Naive thymus-derived CD4-positive, alpha-beta T cell (primary cell): ENCODE measurements around the gene C11orf21. TPM values are rescaled to one million over a fixed set of nuclear protein-coding genes. Genes with fewer than 3 reads are reported as not detected.

Experiments used
- ATAC-seq: fragments of 150-1000 bp; cut with Tn5 transposase; 2 replicates; pipeline ENCODE4 v1.10.0; 2021; ENCODE audit warnings: mild to moderate bottlenecking, moderate library complexity
- CTCF ChIA-PET: fragments of 350-600 bp; sonication (Branson Sonifier 250); formaldehyde crosslinking; loops from one replicate; lab custom pipeline; 2021; ENCODE audit warnings: antibody characterized with exemption; lab: Charles Lee
- POLR2A ChIA-PET: fragments of 350-600 bp; sonication (Branson Sonifier 250); formaldehyde crosslinking; loops from one replicate; lab custom pipeline; 2021; ENCODE audit warnings: antibody characterized with exemption, inconsistent platforms; lab: Charles Lee
- DNase-seq, 9 donors: peaks; one replicate each; pipeline versions ENCODE4 v3.0.0 to v3.0.0-alpha.2; 2020 to 2022; ENCODE audit warnings: mixed read lengths in 1 of 9
- H3K27ac ChIP-seq: one replicate; pipeline ENCODE4 v1.7.0; 2013; ENCODE audit warnings: mild to moderate bottlenecking, low read depth, low read length, moderate library complexity
- H3K27me3 ChIP-seq, 2 donors: one replicate each; pipeline ENCODE4 v1.7.0; 2013; ENCODE audit warnings: low read length in 2 of 2, mild to moderate bottlenecking in 2 of 2, moderate library complexity in 2 of 2; ENCODE audit not compliant: control insufficient read depth in 2 of 2, insufficient read depth in 2 of 2
- H3K36me3 ChIP-seq, 3 experiments: 1 replicate in 2 of 3; 2 replicates in 1 of 3; pipeline ENCODE4 v1.7.0; 2013; ENCODE audit warnings: low read length in 3 of 3, mild to moderate bottlenecking in 3 of 3, moderate library complexity in 1 of 3; ENCODE audit not compliant: insufficient read depth in 3 of 3, control insufficient read depth in 2 of 3
- H3K4me1 ChIP-seq, 2 donors: one replicate each; pipeline ENCODE4 v1.7.0; 2013; ENCODE audit warnings: low read length in 2 of 2, mild to moderate bottlenecking in 2 of 2, moderate library complexity in 1 of 2; ENCODE audit not compliant: control insufficient read depth in 2 of 2, insufficient read depth in 2 of 2
- H3K4me3 ChIP-seq: 2 replicates; pipeline ENCODE4 v1.7.0; 2013; ENCODE audit warnings: mild to moderate bottlenecking, low read length
- H3K9me3 ChIP-seq, 3 experiments: 1 replicate in 2 of 3; 2 replicates in 1 of 3; pipeline ENCODE4 v1.7.0; 2013; ENCODE audit warnings: low read length in 3 of 3; ENCODE audit not compliant: control insufficient read depth in 2 of 3
- H3K27ac Mint-ChIP-seq, 9 donors: one replicate each; pipeline ENCODE4 v1.8.0; 2020 to 2022; ENCODE audit warnings: mixed read lengths in 9 of 9, mild to moderate bottlenecking in 8 of 9, moderate library complexity in 5 of 9, inconsistent platforms in 2 of 9
- H3K27me3 Mint-ChIP-seq, 5 donors: one replicate each; pipeline ENCODE4 v1.8.0; 2021 to 2022; ENCODE audit warnings: mixed read lengths in 5 of 5, mild to moderate bottlenecking in 1 of 5
- H3K36me3 Mint-ChIP-seq, 5 donors: one replicate each; pipeline ENCODE4 v1.8.0; 2020 to 2022; ENCODE audit warnings: mixed read lengths in 5 of 5, mild to moderate bottlenecking in 3 of 5, inconsistent platforms in 1 of 5
- H3K4me1 Mint-ChIP-seq, 7 donors: one replicate each; pipeline ENCODE4 v1.8.0; 2020 to 2022; ENCODE audit warnings: mixed read lengths in 7 of 7, mild to moderate bottlenecking in 3 of 7, inconsistent platforms in 1 of 7
- H3K4me3 Mint-ChIP-seq, 10 donors: one replicate each; pipeline ENCODE4 v1.8.0; 2020 to 2022; ENCODE audit warnings: mild to moderate bottlenecking in 10 of 10, mixed read lengths in 10 of 10, moderate library complexity in 6 of 10, inconsistent platforms in 2 of 10
- H3K9me3 Mint-ChIP-seq, 11 donors: one replicate each; pipeline ENCODE4 v1.8.0; 2020 to 2022; ENCODE audit warnings: mixed read lengths in 11 of 11, mild to moderate bottlenecking in 4 of 11, inconsistent platforms in 1 of 11, moderate library complexity in 1 of 11
- intact Hi-C, 2 donors: fragments of 100-400 bp; cut with micrococcal nuclease; formaldehyde crosslinking; loops; one replicate each; pipeline ENCODE4 v1.15.1; 2023
- polyA plus RNA-seq, 2 donors: library from polyadenylated mRNA; unstranded; fragments of 300-500 nt; fragmentation: Illumina TruSeq; gene quantifications; one replicate each; pipeline ENCODE4 v1.2.3, GENCODE V29; 2021
- total RNA-seq, 6 experiments: library from RNA in 5 of 6; stranded (reverse) in 5 of 6; gene quantifications; 1 replicate in 5 of 6; 2 replicates in 1 of 6; pipeline ENCODE4 v1.2.3 and lab custom pipeline; 2021 to 2026

C11orf21 gene
- total and polyA plus RNA-seq, 7 experiments from 2014 or later: 10.7 to 153 (median 82.5) TPM

DNA sequence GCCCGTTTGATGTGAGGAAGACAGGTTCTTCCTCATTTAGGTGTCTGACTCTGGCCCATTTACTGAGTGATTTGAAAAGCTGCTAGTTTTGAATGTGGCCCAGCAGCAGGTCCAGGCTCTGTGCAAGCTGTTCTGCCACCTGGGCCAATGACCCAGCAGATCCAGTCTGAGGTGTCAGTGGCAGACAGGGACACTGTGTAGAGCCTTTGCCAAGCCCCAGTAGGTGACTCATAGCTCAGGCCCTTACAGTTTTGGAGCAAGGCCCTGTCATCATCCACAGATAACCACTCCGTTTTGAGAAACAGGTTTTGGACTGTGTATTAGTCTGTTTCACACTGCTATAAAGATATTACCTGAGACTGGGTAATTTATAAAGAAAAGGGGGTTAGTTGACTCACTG lies 24.0 kb upstream of the C11orf21 start:
- DNase-seq: no peak
- Histone ChIP-seq H3K27ac (no peak overlapping the region), H3K4me3 (no peak overlapping the region), H3K9me3 (no peaks in the 10 kb centered on the region), H3K4me1 (no peaks in the 10 kb centered on the region), H3K27me3 (no peaks in the 10 kb centered on the region), H3K36me3 (no peaks in the 10 kb centered on the region)
- ChIA-PET POLR2A (interaction anchor here (0.6 kb wide), 1 partner anchor 174 kb away, joined by 3 read pairs; no protein-coding TSS in a partner anchor), CTCF (no interaction called here)
- H3K4me1 Mint-ChIP-seq: peaks cover 0 to 3% (median 0%) of the 10 kb centered on the region in 7 donors
- H3K4me3 Mint-ChIP-seq: no peak overlapping the region
- ATAC-seq: no peak
- intact Hi-C loops: no loop called here
- H3K36me3 Mint-ChIP-seq: no peaks in the 10 kb centered on the region
- no peak overlapping the region for H3K27ac Mint-ChIP-seq
- H3K9me3 Mint-ChIP-seq: peaks cover 0 to 13% (median 2%) of the 10 kb centered on the region in 11 donors
- peaks cover 10 to 31% (median 16%) of the 10 kb centered on the region in 5 donors for H3K27me3 Mint-ChIP-seq

DNA sequence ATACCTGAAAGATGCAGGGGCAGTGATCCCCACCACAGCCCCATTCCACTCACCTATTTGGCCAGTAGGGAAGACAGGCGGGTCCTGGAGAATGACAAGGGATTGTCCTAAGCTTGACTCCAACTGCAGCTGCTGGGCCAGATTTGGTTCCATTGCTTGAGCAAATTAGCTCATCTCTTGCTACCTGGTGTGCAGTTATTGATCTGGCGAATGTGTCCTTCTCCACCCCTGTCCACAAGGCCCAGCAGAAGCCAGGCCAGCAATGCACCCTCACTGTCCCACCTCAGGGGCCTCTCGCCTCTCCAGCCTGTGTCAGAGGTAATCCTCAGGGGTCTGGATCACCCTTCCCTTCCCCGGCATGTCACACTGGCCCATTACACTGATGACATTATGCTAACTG lies 23.4 kb upstream of the C11orf21 start:
- ChIA-PET POLR2A (no interaction called here), CTCF (no interaction called here)
- ATAC-seq: no peak
- Mint-ChIP-seq H3K9me3 (peaks cover 0 to 9% (median 2%) of the 10 kb centered on the region in 11 donors), H3K27me3 (peaks cover 10 to 25% (median 16%) of the 10 kb centered on the region in 5 donors), H3K4me3 (no peak overlapping the region), H3K36me3 (no peaks in the 10 kb centered on the region), H3K27ac (no peak overlapping the region), H3K4me1 (peaks cover 0 to 3% (median 0%) of the 10 kb centered on the region in 7 donors)
- H3K27me3 ChIP-seq: no peaks in the 10 kb centered on the region
- intact Hi-C loops: no loop called here
- H3K4me1 ChIP-seq: no peaks in the 10 kb centered on the region
- DNase-seq: no peak
- no peaks in the 10 kb centered on the region for H3K36me3 ChIP-seq
- H3K27ac ChIP-seq: no peak overlapping the region
- no peaks in the 10 kb centered on the region for H3K9me3 ChIP-seq
- no peak overlapping the region for H3K4me3 ChIP-seq

DNA sequence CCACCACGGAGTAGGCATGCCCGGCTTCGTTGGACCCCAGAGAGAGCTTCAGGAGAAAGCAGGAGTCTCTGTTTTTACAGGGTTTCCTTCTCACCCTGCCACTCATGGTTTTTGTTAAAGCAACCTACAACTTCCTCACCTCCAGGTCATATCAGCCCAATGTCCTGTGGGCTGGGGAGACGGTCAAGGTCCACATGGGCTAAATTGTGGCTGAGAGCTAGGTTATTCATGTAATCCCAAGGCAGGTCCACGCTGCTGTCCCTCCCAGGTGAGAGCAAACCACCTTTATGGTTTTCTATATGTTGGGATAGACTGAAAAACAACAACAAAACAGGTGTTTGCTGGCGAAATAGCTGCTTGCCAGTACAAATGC lies 19.6 kb upstream of the C11orf21 start:
- ATAC-seq: no peak
- Mint-ChIP-seq H3K36me3 (peaks cover 0 to 11% (median 0%) of the 10 kb centered on the region in 5 donors), H3K4me1 (peaks cover 0 to 10% (median 5%) of the 10 kb centered on the region in 7 donors), H3K27ac (peak overlapping the region in 1 of 9 donors; percentile 40), H3K9me3 (peaks cover 0 to 9% (median 2%) of the 10 kb centered on the region in 11 donors), H3K4me3 (no peak overlapping the region), H3K27me3 (peaks cover 0 to 13% (median 7%) of the 10 kb centered on the region in 5 donors)
- H3K27me3 ChIP-seq: no peaks in the 10 kb centered on the region
- DNase-seq: no peak
- POLR2A ChIA-PET: no interaction called here
- no peak overlapping the region for H3K27ac ChIP-seq
- no peaks in the 10 kb centered on the region for H3K4me1 ChIP-seq
- CTCF ChIA-PET: no interaction called here
- H3K36me3 ChIP-seq: no peaks in the 10 kb centered on the region
- H3K4me3 ChIP-seq: no peak overlapping the region
- no peaks in the 10 kb centered on the region for H3K9me3 ChIP-seq
- intact Hi-C loops: no loop called here

DNA sequence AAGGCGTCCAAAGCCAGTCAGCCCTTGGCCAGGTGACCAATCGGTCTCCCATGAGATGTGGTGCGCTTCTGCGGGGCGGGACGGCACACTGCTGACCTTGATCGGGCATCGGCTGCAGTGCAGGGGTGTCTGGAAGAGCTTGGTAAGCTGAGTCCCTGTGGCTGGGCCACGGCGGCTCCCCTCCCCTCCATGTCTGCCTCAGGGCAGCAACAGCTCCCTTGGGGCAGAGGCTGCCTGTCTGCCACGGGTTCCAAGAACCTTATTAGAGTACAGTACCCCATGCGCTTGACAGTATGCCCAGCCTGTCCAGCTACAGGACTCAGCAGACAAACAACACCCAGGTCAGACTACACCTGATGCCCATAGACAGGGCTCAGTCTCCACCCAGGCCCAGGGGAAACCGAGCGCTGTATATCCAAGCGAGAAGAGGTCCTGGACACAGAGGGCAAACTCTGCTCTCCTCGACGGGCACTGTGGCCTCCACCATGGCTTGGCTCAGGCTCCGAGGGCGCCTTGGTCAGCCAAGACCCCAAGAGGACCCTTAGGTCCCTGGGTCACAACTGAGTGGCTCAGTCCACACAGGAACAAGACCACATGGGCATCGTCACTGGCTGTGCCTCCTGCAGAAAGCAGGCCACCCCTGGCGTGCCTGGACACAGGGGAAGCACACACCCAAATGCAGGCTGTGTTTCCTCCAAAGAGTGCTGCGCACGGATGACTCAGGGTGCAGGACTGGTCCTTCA lies 19.0 kb upstream of the C11orf21 start:
- ChIA-PET CTCF (interaction anchor here (0.5 kb wide), 1 partner anchor 1192 kb away, joined by 3 read pairs; no protein-coding TSS in a partner anchor), POLR2A (no interaction called here)
- no peak overlapping the region for H3K27ac ChIP-seq
- H3K4me1 ChIP-seq: no peaks in the 10 kb centered on the region
- DNase-seq (no peak), ATAC-seq (no peak)
- H3K9me3 ChIP-seq: no peaks in the 10 kb centered on the region
- H3K4me3 ChIP-seq: no peak overlapping the region
- Mint-ChIP-seq H3K4me3 (no peak overlapping the region), H3K27me3 (peaks cover 0 to 13% (median 4%) of the 10 kb centered on the region in 5 donors), H3K4me1 (peaks cover 0 to 10% (median 5%) of the 10 kb centered on the region in 7 donors), H3K9me3 (peaks cover 0 to 7% (median 2%) of the 10 kb centered on the region in 11 donors), H3K27ac (peak overlapping the region in 1 of 9 donors; percentile 40), H3K36me3 (peaks cover 0 to 11% (median 0%) of the 10 kb centered on the region in 5 donors)
- no peaks in the 10 kb centered on the region for H3K36me3 ChIP-seq
- intact Hi-C loops: no loop called here
- no peaks in the 10 kb centered on the region for H3K27me3 ChIP-seq

DNA sequence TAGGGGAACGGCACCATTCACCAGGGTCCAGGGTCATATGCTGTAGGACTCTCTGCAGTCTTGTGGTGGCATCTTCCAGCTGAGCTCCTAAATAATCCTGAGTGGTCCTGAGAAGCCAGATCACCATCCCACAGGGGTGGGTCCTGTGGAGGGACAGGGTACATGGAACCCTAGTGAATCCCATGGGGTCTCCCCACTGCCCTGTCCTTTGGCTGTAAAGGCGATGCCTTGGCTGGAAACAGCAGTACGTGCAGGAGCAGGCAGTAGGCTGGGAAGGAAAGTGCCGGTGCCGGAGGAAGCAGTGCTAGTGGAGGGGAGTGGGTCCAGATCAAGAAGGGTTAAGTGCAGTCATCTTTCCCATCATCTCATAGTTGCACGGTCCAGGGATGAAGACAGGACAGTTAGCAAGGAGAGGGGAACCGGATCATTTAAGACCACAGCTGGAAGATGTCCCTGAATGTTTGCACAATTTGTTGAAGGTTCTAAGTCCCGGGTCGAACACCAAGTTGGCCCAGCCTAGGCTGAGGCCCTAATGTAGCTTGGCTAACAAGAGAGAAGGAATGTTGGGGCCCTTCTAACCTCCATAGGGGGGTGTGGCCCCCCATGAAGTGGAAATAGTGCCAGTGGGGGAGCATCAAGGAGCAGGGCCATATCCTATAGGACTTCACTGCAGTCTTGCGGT lies 18.2 kb upstream of the C11orf21 start:
- DNase-seq (no peak), ATAC-seq (no peak)
- ChIA-PET POLR2A (no interaction called here), CTCF (interaction anchor here (0.5 to 0.6 kb wide), 2 partner anchors 101 to 1192 kb away, joined by 3 read pairs; no protein-coding TSS in a partner anchor)
- peak overlapping the region in 2 of 9 donors; percentile 33 to 41 for H3K27ac Mint-ChIP-seq
- H3K9me3 Mint-ChIP-seq: peaks cover 0 to 7% (median 2%) of the 10 kb centered on the region in 11 donors
- H3K4me3 Mint-ChIP-seq: no peak overlapping the region
- H3K27me3 Mint-ChIP-seq: peaks cover 0 to 13% (median 0%) of the 10 kb centered on the region in 5 donors
- H3K27ac ChIP-seq: no peak overlapping the region
- no peaks in the 10 kb centered on the region for H3K4me1 ChIP-seq
- no peaks in the 10 kb centered on the region for H3K27me3 ChIP-seq
- H3K4me1 Mint-ChIP-seq: peaks cover 0 to 10% (median 6%) of the 10 kb centered on the region in 7 donors
- H3K36me3 ChIP-seq: no peaks in the 10 kb centered on the region
- intact Hi-C loops: no loop called here
- no peaks in the 10 kb centered on the region for H3K9me3 ChIP-seq
- H3K36me3 Mint-ChIP-seq: peaks cover 0 to 11% (median 0%) of the 10 kb centered on the region in 5 donors
- H3K4me3 ChIP-seq: no peak overlapping the region

DNA sequence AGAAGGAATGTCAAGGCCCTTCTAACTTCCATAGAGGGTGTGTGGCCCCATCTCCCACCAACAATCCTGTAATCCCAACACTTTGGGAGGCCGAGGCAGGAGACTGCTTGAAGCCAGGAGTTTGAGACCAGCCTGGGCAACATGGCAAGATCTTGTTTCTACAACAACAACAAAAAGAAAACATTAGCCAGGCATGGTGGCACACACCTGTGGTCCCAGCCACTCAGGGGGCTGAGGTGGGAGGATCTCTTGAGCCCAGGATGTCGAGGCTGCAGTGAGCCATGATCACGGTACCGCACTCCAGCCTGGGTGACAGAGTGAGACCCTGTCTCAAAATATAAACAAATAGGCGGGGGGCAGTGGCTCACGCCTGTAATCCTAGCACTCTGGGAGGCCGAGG lies 17.0 kb upstream of the C11orf21 start:
- CTCF ChIA-PET: interaction anchor here (2.7 kb wide), 1 partner anchor 13 kb away, joined by 9 read pairs; no protein-coding TSS in a partner anchor
- POLR2A ChIA-PET: no interaction called here
- no peak overlapping the region for H3K4me3 Mint-ChIP-seq
- DNase-seq (no peak), ATAC-seq (no peak)
- Histone ChIP-seq H3K27me3 (no peaks in the 10 kb centered on the region), H3K36me3 (peaks cover 0 to 5% (median 0%) of the 10 kb centered on the region in 3 experiments), H3K4me1 (no peaks in the 10 kb centered on the region), H3K9me3 (no peaks in the 10 kb centered on the region), H3K4me3 (no peak overlapping the region), H3K27ac (no peak overlapping the region)
- H3K4me1 Mint-ChIP-seq: peaks cover 0 to 10% (median 6%) of the 10 kb centered on the region in 7 donors
- H3K9me3 Mint-ChIP-seq: peaks cover 0 to 6% (median 2%) of the 10 kb centered on the region in 11 donors
- H3K36me3 Mint-ChIP-seq: peaks cover 0 to 11% (median 0%) of the 10 kb centered on the region in 5 donors
- peaks cover 0 to 13% (median 0%) of the 10 kb centered on the region in 5 donors for H3K27me3 Mint-ChIP-seq
- intact Hi-C loops: no loop called here
- H3K27ac Mint-ChIP-seq: peak overlapping the region in 1 of 9 donors; percentile 58
